Skeletal muscle tissue (tissue), 4 donors: ENCODE data around the gene L1CAM. TPM values are rescaled to one million over a fixed set of nuclear protein-coding genes. Genes with fewer than 3 reads are reported as not detected.
"Not testable (repeated sequence)": the region's sequence is repeated elsewhere in the genome, so short reads cannot be mapped to it uniquely, and the experiment has no call there.

Experiments
- H3K27ac ChIP-seq: one replicate; pipeline ENCODE4 v1.7.0; 2013; ENCODE audit warnings: mild to moderate bottlenecking, low read depth, low read length, inconsistent platforms
- H3K27me3 ChIP-seq, 3 donors: one replicate each; pipeline ENCODE4 v1.7.0; 2013; ENCODE audit warnings: low read length in 3 of 3; ENCODE audit not compliant: control insufficient read depth in 3 of 3, insufficient read depth in 3 of 3
- H3K36me3 ChIP-seq, 3 donors: one replicate each; pipeline ENCODE4 v1.7.0; 2013; ENCODE audit warnings: low read length in 3 of 3; ENCODE audit not compliant: control insufficient read depth in 3 of 3, insufficient read depth in 3 of 3
- H3K4me1 ChIP-seq, 3 donors: one replicate each; pipeline ENCODE4 v1.7.0; 2013; ENCODE audit warnings: low read length in 3 of 3, mild to moderate bottlenecking in 3 of 3; ENCODE audit not compliant: control insufficient read depth in 3 of 3, insufficient read depth in 3 of 3
- H3K4me3 ChIP-seq, 3 donors: one replicate each; pipeline ENCODE4 v1.7.0; 2013; ENCODE audit warnings: low read length in 3 of 3
- H3K9ac ChIP-seq, 3 donors: one replicate each; pipeline ENCODE4 v1.7.0; 2013; ENCODE audit warnings: low read length in 3 of 3, mild to moderate bottlenecking in 3 of 3, moderate library complexity in 2 of 3, low read depth in 1 of 3
- H3K9me3 ChIP-seq, 3 donors: one replicate each; pipeline ENCODE4 v1.7.0; 2013; ENCODE audit warnings: low read length in 3 of 3; ENCODE audit not compliant: control insufficient read depth in 3 of 3
- total RNA-seq: library from RNA; depleted of rRNA; stranded (reverse); fragments of >200 nt; gene quantifications from one replicate; pipeline ENCODE4 v1.2.3, GENCODE V29; 2014
- donor health status: Osteomylitis.

Gene L1CAM
- total RNA-seq, 1 donor from 2014 or later: 1.6 TPM

GRCh38 chrX:153825042-153825441 is 60.9 kb downstream of the L1CAM start:
- H3K4me3 ChIP-seq: no peak overlapping the region
- H3K27ac ChIP-seq: no peak overlapping the region
- no peak overlapping the region for H3K9ac ChIP-seq
- H3K4me1 ChIP-seq: peaks cover 0 to 3% (median 0%) of the 10 kb centered on the region in 3 donors
- peaks cover 0 to 18% (median 6%) of the 10 kb centered on the region in 3 donors for H3K27me3 ChIP-seq
- no peaks in the 10 kb centered on the region for H3K9me3 ChIP-seq
- no peaks in the 10 kb centered on the region for H3K36me3 ChIP-seq

GRCh38 chrX:153824348-153824747 is 61.6 kb downstream of the L1CAM start:
- no peaks in the 10 kb centered on the region for H3K9me3 ChIP-seq
- H3K4me3 ChIP-seq: no peak overlapping the region
- no peak overlapping the region for H3K9ac ChIP-seq
- H3K27me3 ChIP-seq: peaks cover 0 to 19% (median 6%) of the 10 kb centered on the region in 3 donors
- H3K4me1 ChIP-seq: peaks cover 3 to 5% (median 3%) of the 10 kb centered on the region in 3 donors
- no peak overlapping the region for H3K27ac ChIP-seq
- no peaks in the 10 kb centered on the region for H3K36me3 ChIP-seq

GRCh38 chrX:153821066-153821465 is 64.9 kb downstream of the L1CAM start:
- Histone ChIP-seq H3K36me3 (no peaks in the 10 kb centered on the region), H3K27ac (no peak overlapping the region), H3K27me3 (peaks cover 0 to 15% (median 4%) of the 10 kb centered on the region in 3 donors), H3K9me3 (no peaks in the 10 kb centered on the region), H3K4me3 (no peak overlapping the region), H3K4me1 (peaks cover 2 to 7% (median 5%) of the 10 kb centered on the region in 3 donors), H3K9ac (no peak overlapping the region)

GRCh38 chrX:153820601-153821000 is 65.4 kb downstream of the L1CAM start:
- Histone ChIP-seq H3K4me1 (peaks cover 2 to 7% (median 5%) of the 10 kb centered on the region in 3 donors), H3K4me3 (no peak overlapping the region), H3K9me3 (no peaks in the 10 kb centered on the region), H3K27me3 (peaks cover 0 to 15% (median 4%) of the 10 kb centered on the region in 3 donors), H3K9ac (no peak overlapping the region), H3K27ac (no peak overlapping the region), H3K36me3 (no peaks in the 10 kb centered on the region)

- peak overlapping the region in 2 of 3 donors; percentile 23 to 60 for H3K9ac ChIP-seq
- peaks cover 0 to 15% (median 4%) of the 10 kb centered on the region in 3 donors for H3K27me3 ChIP-seq
- H3K27ac ChIP-seq: no peak overlapping the region
These were observed 66.5 kb downstream of the L1CAM start for GRCh38 chrX:153819384-153820040.

GRCh38 chrX:153818571-153819383 is 67.2 kb downstream of the L1CAM start:
- Histone ChIP-seq H3K4me1 (peaks cover 2 to 7% (median 5%) of the 10 kb centered on the region in 3 donors), H3K27ac (no peak overlapping the region), H3K27me3 (peaks cover 0 to 12% (median 1%) of the 10 kb centered on the region in 3 donors), H3K4me3 (peak overlapping the region; percentile 37 to 49 (median 48)), H3K9ac (peak overlapping the region in 2 of 3 donors; percentile 23 to 60), H3K36me3 (no peaks in the 10 kb centered on the region), H3K9me3 (no peaks in the 10 kb centered on the region)

More at GRCh38 chrX:153819384-153820040, 66.5 kb downstream of the L1CAM start:
- H3K9me3 ChIP-seq: no peaks in the 10 kb centered on the region
- peak overlapping the region; percentile 35 to 48 (median 37) for H3K4me3 ChIP-seq
- H3K4me1 ChIP-seq: peaks cover 2 to 7% (median 5%) of the 10 kb centered on the region in 3 donors
- H3K36me3 ChIP-seq: no peaks in the 10 kb centered on the region

- H3K36me3 ChIP-seq, H3K4me3 ChIP-seq, H3K27ac ChIP-seq, H3K9ac ChIP-seq, H3K4me1 ChIP-seq, H3K27me3 ChIP-seq, H3K9me3 ChIP-seq: not testable (repeated sequence)
These were observed 67.9 kb downstream of the L1CAM start for GRCh38 chrX:153818064-153818463.

- no peak overlapping the region for H3K27ac ChIP-seq
- no peak overlapping the region for H3K9ac ChIP-seq
- H3K27me3 ChIP-seq: peaks cover 0 to 10% (median 0%) of the 10 kb centered on the region in 3 donors
- H3K36me3 ChIP-seq: no peaks in the 10 kb centered on the region
- no peak overlapping the region for H3K4me3 ChIP-seq
- no peaks in the 10 kb centered on the region for H3K9me3 ChIP-seq
- H3K4me1 ChIP-seq: peaks cover 2 to 7% (median 5%) of the 10 kb centered on the region in 3 donors
These were observed 68.9 kb downstream of the L1CAM start for GRCh38 chrX:153816831-153817690.

- Histone ChIP-seq H3K36me3 (no peaks in the 10 kb centered on the region), H3K27me3 (peaks cover 0 to 9% (median 0%) of the 10 kb centered on the region in 3 donors), H3K4me1 (peaks cover 2 to 6% (median 5%) of the 10 kb centered on the region in 3 donors), H3K9ac (no peak overlapping the region), H3K4me3 (no peak overlapping the region), H3K9me3 (no peaks in the 10 kb centered on the region), H3K27ac (no peak overlapping the region)
These were observed 71.2 kb downstream of the L1CAM start for GRCh38 chrX:153814591-153815315.
